HCT116 (cell line): Measurements from ENCODE around the gene ASB10. TPM values are rescaled to one million over a fixed set of nuclear protein-coding genes. Genes with fewer than 3 reads are reported as not detected.

Experiments
- ATAC-seq: fragments of 200-7000 bp; cut with Tn5 transposase; 2 replicates; pipeline ENCODE4 v1.9.1; 2020; ENCODE audit warnings: mild to moderate bottlenecking, moderate library complexity
- BruUV-seq: library from RNA; stranded (reverse); fragments of 400-500 nt; replicated peaks from 2 replicates; lab custom pipeline; 2021; lab: Mats Ljungman, UMichigan
- CTCF ChIA-PET: fragments of 300-600 bp; sonication (Branson Sonifier 250); formaldehyde crosslinking; loops from one replicate; lab custom pipeline; 2021; ENCODE audit warnings: antibody characterized with exemption; lab: Charles Lee
- POLR2A ChIA-PET: fragments of 300-600, 350-600 bp; sonication (Branson Sonifier 250); formaldehyde crosslinking; loops from one replicate; lab custom pipeline; 2021; ENCODE audit warnings: antibody characterized with exemption; lab: Charles Lee
- RAD21 ChIA-PET, 2 experiments: fragments of 300-600 bp; sonication (Branson Sonifier 250); formaldehyde crosslinking; loops; one replicate each; lab custom pipeline; 2023; ENCODE audit warnings: low total read pairs in 2 of 2; ENCODE audit not compliant: uncharacterized antibody in 2 of 2, unreplicated experiment in 2 of 2, low non-redundant PET in 1 of 2; lab: Charles Lee
- DNase-seq: peaks from one replicate; pipeline ENCODE4 v3.0.0-alpha.2; 2010; ENCODE audit warnings: low read depth, low spot score
- H2AFZ ChIP-seq: fragments of 200-600 bp; shearing (Covaris generic), sonication (generic); 2 replicates; pipeline ENCODE4 v1.6.1; 2017; ENCODE audit warnings: low read depth, mixed run types, mixed read lengths, antibody characterized with exemption, low read length; ENCODE audit not compliant: poor library complexity, severe bottlenecking
- H3K27ac ChIP-seq: 2 replicates; pipeline ENCODE4 v1.5.1; 2012; ENCODE audit warnings: low read depth, low read length
- H3K27me3 ChIP-seq: fragments of 200-600 bp; sonication (generic); 2 replicates; pipeline ENCODE4 v1.6.1; 2016; ENCODE audit warnings: mixed run types, low read length, mixed read lengths; ENCODE audit not compliant: insufficient read depth
- H3K36me3 ChIP-seq, 2 experiments: fragments of 200-500 bp in 1 of 2; fragments of 200-600 bp in 1 of 2; sonication (Bioruptor generic) in 1 of 2; sonication (generic) in 1 of 2; 2 replicates each; pipeline versions ENCODE4 v1.5.1 to v1.6.1; 2014 to 2016; ENCODE audit warnings: low read length in 2 of 2, inconsistent platforms in 1 of 2, mixed read lengths in 1 of 2, mixed run types in 1 of 2; ENCODE audit not compliant: insufficient read depth in 2 of 2, control insufficient read depth in 1 of 2
- H3K4me1 ChIP-seq, 2 experiments: fragments of 200-600 bp in 1 of 2; sonication (generic) in 1 of 2; 2 replicates each; pipeline versions ENCODE4 v1.5.1 to v1.6.1; 2012 to 2017; ENCODE audit warnings: low read length in 2 of 2, inconsistent platforms in 1 of 2, mild to moderate bottlenecking in 1 of 2, mixed read lengths in 1 of 2, mixed run types in 1 of 2, moderate library complexity in 1 of 2; ENCODE audit not compliant: insufficient read depth in 2 of 2, control insufficient read depth in 1 of 2
- H3K4me2 ChIP-seq: fragments of 200-600 bp; sonication (generic); 2 replicates; pipeline ENCODE4 v1.6.1; 2017; ENCODE audit warnings: mixed run types, low read length, mixed read lengths
- H3K4me3 ChIP-seq, 2 experiments: fragments of 200-600 bp in 1 of 2; sonication (generic) in 1 of 2; replicated peaks in 1 of 2; 2 replicates each; pipeline ENCODE4 v1.5.1; 2011 to 2016; ENCODE audit warnings: low read length in 2 of 2, control low read depth in 1 of 2, low read depth in 1 of 2, mild to moderate bottlenecking in 1 of 2, mixed read lengths in 1 of 2, mixed run types in 1 of 2
- H3K79me2 ChIP-seq: fragments of 200-600 bp; sonication (generic); 2 replicates; pipeline ENCODE4 v1.6.1; 2017; ENCODE audit warnings: mild to moderate bottlenecking, mixed run types, low read length, moderate library complexity, mixed read lengths; ENCODE audit not compliant: insufficient read depth
- H3K9ac ChIP-seq: fragments of 200-600 bp; sonication (generic); 2 replicates; pipeline ENCODE4 v1.6.1; 2016; ENCODE audit warnings: low read length, mixed read lengths
- H3K9me2 ChIP-seq: fragments of 200-600 bp; sonication (generic), shearing (Covaris generic); 2 replicates; pipeline ENCODE4 v1.6.1; 2017; ENCODE audit warnings: mixed run types, mild to moderate bottlenecking, moderate library complexity; ENCODE audit not compliant: insufficient read depth
- H3K9me3 ChIP-seq, 2 experiments: fragments of 200-500 bp in 1 of 2; fragments of 200-600 bp in 1 of 2; sonication (Bioruptor generic) in 1 of 2; sonication (generic) in 1 of 2; 2 replicates each; pipeline ENCODE4 v1.6.1; 2014 to 2017; ENCODE audit warnings: low read length in 2 of 2, mixed read lengths in 2 of 2, inconsistent platforms in 1 of 2, low read depth in 1 of 2, mild to moderate bottlenecking in 1 of 2, mixed run types in 1 of 2, moderate library complexity in 1 of 2; ENCODE audit not compliant: control insufficient read depth in 1 of 2, insufficient read depth in 1 of 2
- H4K20me1 ChIP-seq: fragments of 200-600 bp; sonication (generic), shearing (Covaris generic); 2 replicates; pipeline ENCODE4 v1.6.1; 2017; ENCODE audit warnings: mixed run types, mild to moderate bottlenecking, moderate library complexity; ENCODE audit not compliant: insufficient read depth
- CBX3 ChIP-seq: IDR thresholded peaks from 2 replicates; pipeline ENCODE4 v1.6.1; 2012; ENCODE audit warnings: low read depth
- EZH2 ChIP-seq: fragments of 200-600 bp; sonication (generic); IDR thresholded peaks from 2 replicates; pipeline ENCODE4 v1.6.1; 2017; ENCODE audit warnings: antibody characterized with exemption, mixed run types
- EZH2phosphoT487 ChIP-seq: fragments of 200-600 bp; IDR thresholded peaks from 2 replicates; pipeline ENCODE4 v1.6.1; 2018; ENCODE audit warnings: antibody characterized with exemption, borderline replicate concordance
- POLR2A ChIP-seq: IDR thresholded peaks from 2 replicates; pipeline ENCODE4 v1.7.0; 2011; ENCODE audit warnings: borderline replicate concordance; ENCODE audit not compliant: insufficient read depth, insufficient read length; ENCODE audit errors: extremely low read depth
- SIN3A ChIP-seq: IDR thresholded peaks from 2 replicates; pipeline ENCODE4 v1.6.1; 2012; ENCODE audit warnings: low read depth
- SP1 ChIP-seq: IDR thresholded peaks from 2 replicates; pipeline ENCODE4 v1.6.1; 2012; ENCODE audit warnings: low read depth
- SRF ChIP-seq: IDR thresholded peaks from 2 replicates; pipeline ENCODE4 v1.6.1; 2012; ENCODE audit warnings: low read depth
- YY1 ChIP-seq: IDR thresholded peaks from 2 replicates; pipeline ENCODE4 v1.6.1; 2011; ENCODE audit warnings: low read length, low read depth, moderate library complexity, mild to moderate bottlenecking; ENCODE audit not compliant: insufficient replicate concordance; ENCODE audit errors: extremely low read depth
- ZFX ChIP-seq: fragments of 450-650 bp; IDR thresholded peaks from 2 replicates; pipeline ENCODE4 v1.6.1; 2017
- intact Hi-C: fragments of 100-400 bp; cut with micrococcal nuclease; formaldehyde crosslinking; loops from 2 replicates; pipeline ENCODE4 v1.10.0; 2022
- total RNA-seq: library from RNA; stranded (reverse); gene quantifications from one replicate; pipeline ENCODE4 v1.2.1, GENCODE V29; 2021; ENCODE audit not compliant: unreplicated experiment
- TF ChIP-seq, protein P1 (sequence below): IDR thresholded peaks from 2 replicates; pipeline ENCODE4 v1.6.1; 2012
- TF ChIP-seq, protein P2 (sequence below): IDR thresholded peaks from 2 replicates; pipeline ENCODE4 v1.6.1; 2012

ASB10 gene
- total RNA-seq, 1 experiment from 2014 or later = not detected

DNA sequence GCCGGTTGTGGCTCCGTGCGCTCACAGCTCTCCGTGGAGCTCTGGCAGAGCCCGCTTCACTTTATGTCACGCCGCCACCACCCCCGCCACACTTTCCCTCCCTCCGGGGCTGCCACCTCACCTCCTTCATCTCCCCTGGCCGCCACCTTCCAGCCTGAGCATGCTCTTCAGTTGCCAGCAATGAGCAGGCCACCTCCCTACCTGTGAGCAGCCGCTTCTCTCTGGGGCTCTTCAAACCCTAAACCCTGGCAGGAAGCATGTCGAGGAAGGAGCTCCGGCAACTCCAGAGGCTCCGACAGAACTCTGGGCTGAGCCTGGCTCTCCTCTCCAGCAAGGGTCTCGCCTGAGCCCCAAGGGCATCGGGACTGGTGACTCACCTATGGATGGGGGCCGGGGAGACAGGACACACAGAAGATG is 56.3 kb downstream of the ASB10 start:
- Histone ChIP-seq H3K9me3 (no peaks in the 10 kb centered on the region), H3K4me1 (no peaks in the 10 kb centered on the region), H3K9ac (no peak overlapping the region), H2AFZ (no peak overlapping the region), H3K27ac (no peak overlapping the region), H3K27me3 (no peaks in the 10 kb centered on the region), H4K20me1 (no peaks in the 10 kb centered on the region), H3K4me3 (no peak overlapping the region), H3K4me2 (no peak overlapping the region)
- no peak for DNase-seq
- no TSS peak for BruUV-seq
- CTCF ChIA-PET = no interaction called here
- RAD21 ChIA-PET = no interaction called here
- ATAC-seq = no peak
- TF ChIP-seq, protein P1, sequence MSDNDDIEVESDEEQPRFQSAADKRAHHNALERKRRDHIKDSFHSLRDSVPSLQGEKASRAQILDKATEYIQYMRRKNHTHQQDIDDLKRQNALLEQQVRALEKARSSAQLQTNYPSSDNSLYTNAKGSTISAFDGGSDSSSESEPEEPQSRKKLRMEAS = no peak
- TF ChIP-seq SIN3A = no peak
- TF ChIP-seq, protein P2, sequence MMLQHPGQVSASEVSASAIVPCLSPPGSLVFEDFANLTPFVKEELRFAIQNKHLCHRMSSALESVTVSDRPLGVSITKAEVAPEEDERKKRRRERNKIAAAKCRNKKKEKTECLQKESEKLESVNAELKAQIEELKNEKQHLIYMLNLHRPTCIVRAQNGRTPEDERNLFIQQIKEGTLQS = no peak
- TF ChIP-seq CBX3 = no peak
- TF ChIP-seq, all 23 proteins: peak for 0
- intact Hi-C loops = no loop called here
- H3K9me2 ChIP-seq = no peaks in the 10 kb centered on the region
- H3K79me2 ChIP-seq = no peaks in the 10 kb centered on the region; the same call in 1 of the 2 replicates
- POLR2A ChIA-PET = no interaction called here
- H3K36me3 ChIP-seq = peaks cover 6 to 26% of the 10 kb centered on the region in 2 experiments; a peak in 3 of 4 replicates

GRCh38 chr7:151129960-151130591 is 57.0 kb downstream of the ASB10 start:
- Histone ChIP-seq H2AFZ (no peak overlapping the region), H3K27me3 (no peaks in the 10 kb centered on the region), H3K4me3 (no peak overlapping the region), H3K27ac (no peak overlapping the region), H3K9me2 (no peaks in the 10 kb centered on the region), H3K9me3 (no peaks in the 10 kb centered on the region), H3K4me2 (no peak overlapping the region), H3K9ac (no peak overlapping the region), H4K20me1 (no peaks in the 10 kb centered on the region), H3K36me3 (peaks cover 9 to 23% of the 10 kb centered on the region in 2 experiments; a peak in 3 of 4 replicates), H3K4me1 (no peaks in the 10 kb centered on the region), H3K79me2 (peaks cover 4% of the 10 kb centered on the region; the same call in 1 of the 2 replicates)
- ChIA-PET POLR2A (no interaction called here), CTCF (no interaction called here), RAD21 (no interaction called here)
- TF ChIP-seq YY1 = no peak
- TF ChIP-seq ZFX = no peak
- TF ChIP-seq EZH2phosphoT487 = no peak
- TF ChIP-seq SRF = no peak
- no peak for TF ChIP-seq POLR2A
- no peak for TF ChIP-seq SP1
- TF ChIP-seq, protein P1 = no peak
- TF ChIP-seq EZH2 = no peak
- intact Hi-C loops = loop anchor here (10.0 kb wide), 1 partner anchor 115 kb away; the partner anchor contains the start of gene SMARCD3
- ATAC-seq = no peak
- BruUV-seq = no TSS peak
- no peak for DNase-seq
